ENCODE data around the gene REN. TPM values are rescaled to one million over a fixed set of nuclear protein-coding genes. Genes with fewer than 3 reads are reported as not detected.

REN gene
- total RNA-seq, 4 donors from 2014 or later, result not detected

GRCh38 chr1:204110894-204111633, 55.1 kb downstream of the REN start:
- no peak for TF ChIP-seq CTCF (IDR thresholded peaks at IDR 0.05; ENCODE audit: low read depth)

GRCh38 chr1:204108312-204109141, 57.6 kb downstream of the REN start:
- no peak for TF ChIP-seq CTCF (IDR thresholded peaks at IDR 0.05; ENCODE audit: low read depth)

- TF ChIP-seq CTCF (IDR thresholded peaks at IDR 0.05; ENCODE audit: low read depth), result no peak
These were observed 58.2 kb downstream of the REN start for GRCh38 chr1:204107892-204108291.

DNA sequence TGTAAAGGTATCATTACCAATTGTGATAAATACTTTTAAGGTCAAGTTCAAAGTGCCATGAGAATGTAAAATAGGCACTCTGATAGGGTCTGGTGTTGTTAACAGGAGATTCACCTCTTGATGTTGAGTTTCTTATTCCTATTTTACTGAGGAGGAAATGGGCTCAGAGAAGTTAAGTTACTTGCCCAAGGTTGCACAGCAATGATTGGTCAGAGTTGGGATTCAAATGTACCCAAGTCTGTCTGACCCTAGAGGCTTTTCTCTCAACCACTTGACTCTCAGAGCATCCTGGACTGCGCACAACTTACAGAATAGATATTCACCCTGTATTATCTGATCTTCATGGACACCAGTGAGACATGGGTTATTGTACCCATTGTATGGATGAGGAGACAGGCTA, 59.3 kb downstream of the REN start:
- TF ChIP-seq CTCF (IDR thresholded peaks at IDR 0.05; ENCODE audit: low read depth), result no peak

DNA sequence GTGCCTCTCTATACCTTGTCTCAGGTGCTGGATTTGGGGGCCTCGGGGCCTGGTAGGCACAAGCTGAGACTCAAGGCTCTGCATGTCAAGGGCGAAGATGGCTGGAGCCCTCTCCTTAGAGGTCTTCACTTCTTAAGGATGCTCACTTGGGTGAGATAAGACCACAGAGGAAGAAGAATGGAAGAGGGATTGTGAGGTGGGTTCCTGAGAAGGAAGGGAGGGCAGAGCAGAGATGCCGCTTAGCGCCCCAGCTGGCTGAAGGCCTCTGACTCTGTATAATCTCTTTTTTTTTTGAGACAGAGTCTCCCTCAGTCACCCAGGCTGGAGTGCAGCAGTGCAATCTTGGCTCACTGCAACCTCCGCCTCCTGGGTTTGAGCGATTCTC, 61.0 kb downstream of the REN start:
- TF ChIP-seq CTCF (IDR thresholded peaks at IDR 0.05; ENCODE audit: low read depth), result no peak

Other genes starting within 250 kb of the REN start
- 10 to 100 TPM; 12.7 to 79.7 (median 25.3) TPM for gene SOX13, start 93.2 kb downstream of the REN start, total RNA-seq
- gene ETNK2, start 14.3 kb downstream of the REN start, total RNA-seq, result 10 to 100 TPM; 12.4 to 77.8 (median 32.6) TPM
- not detected for gene KISS1, start 30.2 kb upstream of the REN start, total RNA-seq
- gene GOLT1A, start 47.7 kb upstream of the REN start, total RNA-seq, result not detected
- 1 to 10 TPM; 1.5 to 2.0 (median 1.6) TPM for gene PLEKHA6, start 193.6 kb upstream of the REN start, total RNA-seq
- 10 to 100 TPM; 41.4 to 94.9 (median 53.2) TPM for gene PPP1R15B, start 245.5 kb upstream of the REN start, total RNA-seq

Measured in subcutaneous adipose tissue (tissue), 4 donors.